GM23338 (cell line): ENCODE data around the gene FUBP1. TPM values are rescaled to one million over a fixed set of nuclear protein-coding genes. Genes with fewer than 3 reads are reported as not detected.

ENCODE experiments used
- ATAC-seq: fragments of 200-7000 bp; cut with Tn5 transposase; 3 replicates; pipeline ENCODE4 v1.9.1; 2020
- DNase-seq: peaks from one replicate; pipeline ENCODE4 v3.0.0-alpha.2; 2015; ENCODE audit warnings: low spot score
- H2AFZ ChIP-seq: fragments of 200-600 bp; sonication (generic); 2 replicates; pipeline ENCODE4 v1.8.0; 2016; ENCODE audit warnings: antibody characterized with exemption, mild to moderate bottlenecking, moderate library complexity
- H3F3A ChIP-seq: fragments of 200-600 bp; sonication (generic); replicated peaks from 2 replicates; pipeline ENCODE4 v1.8.0; 2017; ENCODE audit warnings: antibody characterized with exemption, mixed run types, low read depth
- H3K27ac ChIP-seq: fragments of 200-600 bp; sonication (generic); 2 replicates; pipeline ENCODE4 v1.6.1; 2016; ENCODE audit warnings: low read depth
- H3K27me3 ChIP-seq: fragments of 200-600 bp; sonication (generic); 2 replicates; pipeline ENCODE4 v1.8.0; 2016; ENCODE audit warnings: mild to moderate bottlenecking, mixed run types, moderate library complexity; ENCODE audit not compliant: insufficient read depth
- H3K36me3 ChIP-seq: fragments of 200-600 bp; sonication (generic); 2 replicates; pipeline ENCODE4 v1.8.0; 2016; ENCODE audit warnings: mild to moderate bottlenecking; ENCODE audit not compliant: insufficient read depth
- H3K4me1 ChIP-seq: fragments of 200-600 bp; sonication (generic); 2 replicates; pipeline ENCODE4 v1.8.0; 2016; ENCODE audit warnings: mild to moderate bottlenecking, moderate library complexity; ENCODE audit not compliant: insufficient read depth
- H3K4me2 ChIP-seq: fragments of 200-600 bp; sonication (generic); 2 replicates; pipeline ENCODE4 v1.7.1; 2017; ENCODE audit warnings: mixed run types
- H3K4me3 ChIP-seq: fragments of 200-600 bp; sonication (generic); 2 replicates; pipeline ENCODE4 v1.6.1; 2016; ENCODE audit warnings: mixed run types
- H3K79me2 ChIP-seq: fragments of 200-600 bp; sonication (generic); replicated peaks from 2 replicates; pipeline ENCODE4 v1.8.0; 2017; ENCODE audit warnings: mild to moderate bottlenecking; ENCODE audit not compliant: insufficient read depth
- H3K9me2 ChIP-seq: fragments of 200-600 bp; sonication (generic); 2 replicates; pipeline ENCODE4 v1.8.0; 2017; ENCODE audit not compliant: insufficient read depth
- H4K20me1 ChIP-seq: fragments of 200-600 bp; sonication (generic); replicated peaks from 2 replicates; pipeline ENCODE4 v1.8.0; 2017; ENCODE audit warnings: mild to moderate bottlenecking; ENCODE audit not compliant: insufficient read depth
- H3K27ac Mint-ChIP-seq: 2 replicates; pipeline ENCODE4 v1.8.0; 2020; ENCODE audit warnings: inconsistent platforms, mild to moderate bottlenecking, moderate library complexity, mixed read lengths
- H3K27me3 Mint-ChIP-seq: 3 replicates; pipeline ENCODE4 v1.8.0; 2022; ENCODE audit warnings: low read depth, mild to moderate bottlenecking, moderate library complexity, mixed read lengths, inconsistent platforms; ENCODE audit not compliant: insufficient read depth, poor library complexity
- H3K36me3 Mint-ChIP-seq: 3 replicates; pipeline ENCODE4 v1.8.0; 2021; ENCODE audit warnings: low read depth, mild to moderate bottlenecking, inconsistent platforms, moderate library complexity, mixed read lengths
- H3K4me1 Mint-ChIP-seq: 3 replicates; pipeline ENCODE4 v1.8.0; 2020; ENCODE audit warnings: mild to moderate bottlenecking, inconsistent platforms, mixed read lengths
- H3K4me3 Mint-ChIP-seq: 3 replicates; pipeline ENCODE4 v1.8.0; 2021; ENCODE audit warnings: moderate library complexity, mild to moderate bottlenecking, inconsistent platforms, mixed read lengths
- H3K9me3 Mint-ChIP-seq: 3 replicates; pipeline ENCODE4 v1.8.0; 2020; ENCODE audit warnings: moderate library complexity, mild to moderate bottlenecking, inconsistent platforms, mixed read lengths
- CREB1 ChIP-seq: fragments of 250-450 bp; sonication (Bioruptor Pico); IDR thresholded peaks from 2 replicates; pipeline ENCODE4 v1.5.0; 2020; ENCODE audit warnings: low read depth, mild to moderate bottlenecking, moderate library complexity
- CTCF ChIP-seq, 2 experiments: fragments of 200-600 bp in 1 of 2; sonication (generic) in 1 of 2; conservative IDR thresholded peaks; 2 replicates each; pipeline versions ENCODE4 v1.5.1 to v1.6.1; 2016 to 2017; ENCODE audit warnings: antibody characterized with exemption in 2 of 2, low read depth in 2 of 2, mild to moderate bottlenecking in 2 of 2, moderate library complexity in 1 of 2
- EZH2 ChIP-seq: fragments of 200-600 bp; sonication (generic); IDR thresholded peaks from one replicate; pipeline ENCODE4 v1.8.0; 2017; ENCODE audit warnings: antibody characterized with exemption, mild to moderate bottlenecking, low read depth; ENCODE audit not compliant: unreplicated experiment
- EZH2phosphoT487 ChIP-seq: fragments of 200-600 bp; sonication (generic); IDR thresholded peaks from one replicate; pipeline ENCODE4 v1.8.1; 2018; ENCODE audit warnings: antibody characterized with exemption; ENCODE audit not compliant: unreplicated experiment
- NANOG ChIP-seq: IDR thresholded peaks from 2 replicates; pipeline ENCODE4 v1.6.1; 2016; ENCODE audit warnings: antibody characterized with exemption, borderline replicate concordance
- POLR2AphosphoS5 ChIP-seq: IDR thresholded peaks from 2 replicates; pipeline ENCODE4 v1.6.1; 2016; ENCODE audit warnings: antibody characterized with exemption, low read depth
- REST ChIP-seq: IDR thresholded peaks from one replicate; pipeline ENCODE4 v1.6.1; 2018; ENCODE audit warnings: antibody characterized with exemption; ENCODE audit not compliant: unreplicated experiment
- STAT1 ChIP-seq: IDR thresholded peaks from one replicate; pipeline ENCODE4 v1.6.1; 2016; ENCODE audit warnings: antibody characterized with exemption; ENCODE audit not compliant: unreplicated experiment
- polyA plus RNA-seq: library from polyadenylated mRNA; unstranded; fragments of >200 nt; fragmentation: Nextera tagmentation; extraction: Ambion mirVana; gene quantifications from 2 replicates; pipeline ENCODE4 v1.2.1, GENCODE V29; 2016
- total RNA-seq: library from RNA; depleted of rRNA; stranded (reverse); fragments of >200 nt; shearing (Covaris generic); gene quantifications from 2 replicates; pipeline ENCODE4 v1.2.3, GENCODE V29; 2014

The FUBP1 gene
- total and polyA plus RNA-seq, 2 experiments from 2014 or later, result 212 to 308 TPM

GRCh38 chr1:77987919-77988318 lies 9.0 kb upstream of the FUBP1 start:
- H3F3A ChIP-seq, result no peaks in the 10 kb centered on the region
- no peaks in the 10 kb centered on the region for H3K9me2 ChIP-seq
- no peaks in the 10 kb centered on the region for H3K36me3 ChIP-seq
- TF ChIP-seq STAT1 (no peak), REST (no peak), CTCF (conservative IDR thresholded peaks at IDR 0.05; ENCODE audit: low read depth in 2 of 2) (no peak)
- no peak overlapping the region for H3K4me3 Mint-ChIP-seq
- no peaks in the 10 kb centered on the region for H3K27me3 ChIP-seq
- no peak overlapping the region for H3K4me3 ChIP-seq
- H3K4me1 ChIP-seq, result peaks cover 7% of the 10 kb centered on the region; the same call in 1 of the 2 replicates
- H3K79me2 ChIP-seq, result peaks cover 81% of the 10 kb centered on the region
- peaks cover 4% of the 10 kb centered on the region; the same call in 1 of the 3 replicates for H3K36me3 Mint-ChIP-seq
- no peak for ATAC-seq
- H3K27ac Mint-ChIP-seq, result no peak overlapping the region
- DNase-seq, result no peak
- H2AFZ ChIP-seq, result no peak overlapping the region
- no peak overlapping the region for H3K4me2 ChIP-seq
- H3K27ac ChIP-seq, result no peak overlapping the region
- H3K27me3 Mint-ChIP-seq, result no peaks in the 10 kb centered on the region
- no peaks in the 10 kb centered on the region for H3K9me3 Mint-ChIP-seq
- peaks cover 14% of the 10 kb centered on the region for H4K20me1 ChIP-seq
- H3K4me1 Mint-ChIP-seq, result peaks cover 35% of the 10 kb centered on the region

GRCh38 chr1:77986810-77987209 lies 7.9 kb upstream of the FUBP1 start:
- Histone ChIP-seq H3K27ac (no peak overlapping the region), H3F3A (no peaks in the 10 kb centered on the region), H3K4me1 (peaks cover 11% of the 10 kb centered on the region; the same call in 1 of the 2 replicates), H2AFZ (no peak overlapping the region), H3K36me3 (no peaks in the 10 kb centered on the region), H3K4me2 (no peak overlapping the region), H3K9me2 (no peaks in the 10 kb centered on the region), H3K4me3 (no peak overlapping the region), H4K20me1 (peaks cover 14% of the 10 kb centered on the region), H3K79me2 (peaks cover 88% of the 10 kb centered on the region), H3K27me3 (no peaks in the 10 kb centered on the region)
- H3K27ac Mint-ChIP-seq, result no peak overlapping the region
- DNase-seq (no peak), ATAC-seq (no peak)
- no peaks in the 10 kb centered on the region for H3K27me3 Mint-ChIP-seq
- no peak for TF ChIP-seq NANOG
- no peak for TF ChIP-seq POLR2AphosphoS5
- no peak for TF ChIP-seq EZH2phosphoT487
- no peak for TF ChIP-seq REST
- TF ChIP-seq STAT1, result no peak
- TF ChIP-seq CREB1 (CRISPR knock-in tag), result no peak
- TF ChIP-seq EZH2, result no peak
- peaks cover 40% of the 10 kb centered on the region for H3K4me1 Mint-ChIP-seq
- H3K36me3 Mint-ChIP-seq, result peaks cover 3% of the 10 kb centered on the region; the same call in 1 of the 3 replicates
- no peak overlapping the region for H3K4me3 Mint-ChIP-seq
- no peaks in the 10 kb centered on the region for H3K9me3 Mint-ChIP-seq
